ENCODE results near the gene MACROH2A1.

GRCh38 chr5:135345956-135346731 is 52.9 kb downstream of the MACROH2A1 start:
- TF ChIP-seq POLR2A (IDR thresholded peaks at IDR 0.05): no peak
- no peak for TF ChIP-seq POLR2AphosphoS5 (IDR thresholded peaks at IDR 0.05; ENCODE audit: insufficient read depth in 1 of 2, low read depth in 1 of 2)
- TF ChIP-seq CTCF (IDR thresholded peaks at IDR 0.05): no peak

All from vagina (tissue), 2 donors.